Measurements from ENCODE around the gene RPS2. TPM values are rescaled to one million over a fixed set of nuclear protein-coding genes. Genes with fewer than 3 reads are reported as not detected.
"Not testable (repeated sequence)": the region's sequence is repeated elsewhere in the genome, so short reads cannot be mapped to it uniquely, and the experiment has no call there.

RPS2 gene
- total RNA-seq: 2,309 and 2,385 TPM in 2 replicates
- long read RNA-seq, partial matches to known transcripts: 30 of 33 reads
- long read RNA-seq, other reads (novel, unspliced or antisense): 0 of 33 reads

GRCh38 chr16:1964506-1965395 is at the start of gene RPS2:
TSS of gene RPS2 (minus strand) at chr16:1964826. CDS start at chr16:1964625, 201 bp downstream.
- Mint-ChIP-seq H3K4me1 (ENCODE audit: low read depth) (peaks cover 30% of the 10 kb centered on the region), H3K4me3 (ENCODE audit: low read depth) (peak within 1 kb of the TSS; percentile 88), H3K9me3 (ENCODE audit: low read depth) (no peaks in the 10 kb centered on the region), H3K27me3 (no peaks in the 10 kb centered on the region), H3K27ac (peak within 1 kb of the TSS; percentile 97), H3K36me3 (ENCODE audit: insufficient read depth) (peaks cover 16% of the 10 kb centered on the region)
- TF ChIP-seq, protein P1, sequence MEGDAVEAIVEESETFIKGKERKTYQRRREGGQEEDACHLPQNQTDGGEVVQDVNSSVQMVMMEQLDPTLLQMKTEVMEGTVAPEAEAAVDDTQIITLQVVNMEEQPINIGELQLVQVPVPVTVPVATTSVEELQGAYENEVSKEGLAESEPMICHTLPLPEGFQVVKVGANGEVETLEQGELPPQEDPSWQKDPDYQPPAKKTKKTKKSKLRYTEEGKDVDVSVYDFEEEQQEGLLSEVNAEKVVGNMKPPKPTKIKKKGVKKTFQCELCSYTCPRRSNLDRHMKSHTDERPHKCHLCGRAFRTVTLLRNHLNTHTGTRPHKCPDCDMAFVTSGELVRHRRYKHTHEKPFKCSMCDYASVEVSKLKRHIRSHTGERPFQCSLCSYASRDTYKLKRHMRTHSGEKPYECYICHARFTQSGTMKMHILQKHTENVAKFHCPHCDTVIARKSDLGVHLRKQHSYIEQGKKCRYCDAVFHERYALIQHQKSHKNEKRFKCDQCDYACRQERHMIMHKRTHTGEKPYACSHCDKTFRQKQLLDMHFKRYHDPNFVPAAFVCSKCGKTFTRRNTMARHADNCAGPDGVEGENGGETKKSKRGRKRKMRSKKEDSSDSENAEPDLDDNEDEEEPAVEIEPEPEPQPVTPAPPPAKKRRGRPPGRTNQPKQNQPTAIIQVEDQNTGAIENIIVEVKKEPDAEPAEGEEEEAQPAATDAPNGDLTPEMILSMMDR (IDR thresholded peaks at IDR 0.05; ENCODE audit: unreplicated experiment): no peak
- peak; percentile 99 for DNase-seq (ENCODE audit: low spot score, unreplicated experiment)

DNA sequence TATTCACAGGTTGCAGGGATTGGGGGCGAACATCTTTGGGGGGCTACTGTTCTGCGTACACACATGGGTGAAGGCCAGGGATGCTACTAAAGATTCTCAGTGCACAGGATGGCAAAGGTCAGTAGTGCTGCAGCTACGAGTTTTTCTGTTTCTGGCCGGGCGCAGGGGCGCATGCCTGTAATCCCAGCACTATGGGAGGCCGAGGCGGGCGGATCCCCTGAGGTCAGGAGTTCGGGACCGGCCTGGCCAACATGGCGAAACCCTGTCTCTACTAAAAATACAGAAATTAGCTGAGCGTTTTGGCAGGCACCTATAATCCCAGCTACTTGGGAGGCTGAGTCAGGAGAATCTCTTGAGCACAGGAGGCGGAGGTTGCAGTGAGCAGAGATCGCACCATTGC is 48.9 kb upstream of the RPS2 start:
- H3K4me3 Mint-ChIP-seq (ENCODE audit: low read depth): no peak overlapping the region
- no peaks in the 10 kb centered on the region for H3K9me3 Mint-ChIP-seq (ENCODE audit: low read depth)
- peaks cover 11% of the 10 kb centered on the region for H3K27me3 Mint-ChIP-seq
- H3K27ac Mint-ChIP-seq: no peak overlapping the region
- TF ChIP-seq, protein P1 (IDR thresholded peaks at IDR 0.05; ENCODE audit: unreplicated experiment): no peak
- H3K36me3 Mint-ChIP-seq (ENCODE audit: insufficient read depth): no peaks in the 10 kb centered on the region
- H3K4me1 Mint-ChIP-seq (ENCODE audit: low read depth): peaks cover 9% of the 10 kb centered on the region
- DNase-seq (ENCODE audit: low spot score, unreplicated experiment): no peak

- H3K36me3 Mint-ChIP-seq (ENCODE audit: insufficient read depth); H3K27ac Mint-ChIP-seq; H3K9me3 Mint-ChIP-seq (ENCODE audit: low read depth); DNase-seq (ENCODE audit: low spot score, unreplicated experiment); H3K27me3 Mint-ChIP-seq; H3K4me3 Mint-ChIP-seq (ENCODE audit: low read depth): not testable (repeated sequence)
- peaks cover 16% of the 10 kb centered on the region for H3K4me1 Mint-ChIP-seq (ENCODE audit: low read depth)
These were observed 47.1 kb upstream of the RPS2 start for GRCh38 chr16:2011726-2012125.

DNA sequence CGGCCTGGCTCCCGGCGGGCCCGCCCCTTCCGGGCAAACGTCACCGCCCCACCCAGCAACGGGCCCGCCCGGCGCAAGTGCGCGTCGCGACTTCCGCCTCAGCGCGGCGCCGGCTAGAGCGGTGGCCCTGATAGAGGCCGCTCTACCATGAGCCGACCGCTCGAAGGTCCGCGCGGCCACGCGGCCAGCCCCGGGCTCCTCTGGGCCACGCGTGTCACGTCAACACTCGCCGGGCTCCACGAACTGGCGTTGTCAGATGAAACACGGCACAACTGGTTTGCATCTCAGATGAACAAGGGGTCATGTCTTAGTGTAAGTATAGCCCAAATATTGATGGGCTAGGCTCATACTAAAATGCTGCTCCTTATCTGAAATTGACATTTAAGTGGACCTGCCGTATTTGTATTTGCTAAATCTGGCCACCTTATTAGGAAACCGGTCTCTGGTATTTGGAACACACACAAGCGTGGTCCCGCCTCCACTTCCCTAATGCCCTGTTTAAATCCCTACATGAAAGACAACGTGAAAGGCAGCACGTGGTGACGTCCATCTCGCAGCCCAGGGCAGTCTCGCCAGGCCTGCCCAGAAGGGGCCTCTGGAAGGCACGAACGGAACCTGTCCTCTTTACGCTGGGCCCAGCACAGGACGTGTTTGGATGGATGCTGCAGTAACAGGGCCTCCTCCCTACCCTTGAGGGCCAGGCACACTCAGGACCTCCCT is 45.3 kb upstream of the RPS2 start, which contains the start of gene ZNF598:
Gene ZNF598, minus strand, starts transcription at position 31 of the 720 bp plus-strand sequence.
- H3K36me3 Mint-ChIP-seq (ENCODE audit: insufficient read depth): peaks cover 2% of the 10 kb centered on the region
- peak within 1 kb of the TSS; percentile 95 for H3K27ac Mint-ChIP-seq
- peak; percentile 69 for DNase-seq (ENCODE audit: low spot score, unreplicated experiment)
- TF ChIP-seq, protein P1 (IDR thresholded peaks at IDR 0.05; ENCODE audit: unreplicated experiment): no peak
- no peaks in the 10 kb centered on the region for H3K9me3 Mint-ChIP-seq (ENCODE audit: low read depth)
- H3K27me3 Mint-ChIP-seq: no peaks in the 10 kb centered on the region
- H3K4me3 Mint-ChIP-seq (ENCODE audit: low read depth): peak within 1 kb of the TSS; percentile 87
- H3K4me1 Mint-ChIP-seq (ENCODE audit: low read depth): peaks cover 17% of the 10 kb centered on the region

- no peaks in the 10 kb centered on the region for H3K27me3 Mint-ChIP-seq
- H3K4me3 Mint-ChIP-seq (ENCODE audit: low read depth): peak overlapping the region; percentile 72
- TF ChIP-seq, protein P1 (IDR thresholded peaks at IDR 0.05; ENCODE audit: unreplicated experiment): no peak
- DNase-seq (ENCODE audit: low spot score, unreplicated experiment): no peak
- peaks cover 21% of the 10 kb centered on the region for H3K4me1 Mint-ChIP-seq (ENCODE audit: low read depth)
- no peak overlapping the region for H3K27ac Mint-ChIP-seq
- H3K9me3 Mint-ChIP-seq (ENCODE audit: low read depth): no peaks in the 10 kb centered on the region
- H3K36me3 Mint-ChIP-seq (ENCODE audit: insufficient read depth): peaks cover 2% of the 10 kb centered on the region
These were observed 44.6 kb upstream of the RPS2 start for GRCh38 chr16:2009164-2009711.

Data from progenitor cell of endocrine pancreas (in vitro differentiated cells).